ENCODE data around the gene ADSS1. TPM values are rescaled to one million over a fixed set of nuclear protein-coding genes. Genes with fewer than 3 reads are reported as not detected.

Gene ADSS1
- total and polyA plus RNA-seq, 8 donors, result 3.5 to 6.8 (median 5.5) TPM

GRCh38 chr14:104746071-104746545 is 22.1 kb downstream of the ADSS1 start:
- Histone ChIP-seq H3K36me3 (no peaks in the 10 kb centered on the region), H3K4me3 (no peak overlapping the region), H3K27me3 (no peaks in the 10 kb centered on the region), H3K4me1 (peaks cover 0 to 3% (median 0%) of the 10 kb centered on the region in 3 donors), H3K9me3 (no peaks in the 10 kb centered on the region), H3K27ac (no peak overlapping the region)
- no peak for TF ChIP-seq CTCF (IDR thresholded peaks at IDR 0.05)
- ATAC-seq, result no peak
- DNase-seq, result peak in 2 of 6 donors; percentile 17 to 41
- FAIRE-seq, result no peak
- intact Hi-C loops (cut with DNase I), result no loop called here
- 86 to 88% methylated on average over 13 of the region's 13 CpGs for WGBS, 2 donors

- Histone ChIP-seq H3K27ac (peak overlapping the region in 2 of 4 donors; percentile 33 to 37), H3K4me3 (no peak overlapping the region), H3K36me3 (no peaks in the 10 kb centered on the region), H3K9me3 (no peaks in the 10 kb centered on the region), H3K27me3 (no peaks in the 10 kb centered on the region), H3K4me1 (peaks cover 0 to 3% (median 0%) of the 10 kb centered on the region in 3 donors)
- WGBS, 2 donors, result 42 to 43% methylated on average over 7 of the region's 7 CpGs
- peak in 4 of 6 donors; percentile 46 to 65 (median 54) for DNase-seq
- ATAC-seq, result peak; percentile 62 to 86 (median 74)
- no peak for FAIRE-seq
- intact Hi-C loops (cut with DNase I), result no loop called here
- TF ChIP-seq CTCF (IDR thresholded peaks at IDR 0.05), result no peak
Measured at GRCh38 chr14:104746934-104747481, 23.0 kb downstream of the ADSS1 start.

- ATAC-seq (no peak), FAIRE-seq (no peak), DNase-seq (peak in 2 of 6 donors; percentile 14 to 32)
- no peak for TF ChIP-seq CTCF (IDR thresholded peaks at IDR 0.05)
- WGBS, 2 donors, result 89 to 92% methylated on average over 9 of the region's 9 CpGs
- H3K4me1 ChIP-seq, result peaks cover 0 to 3% (median 0%) of the 10 kb centered on the region in 3 donors
- intact Hi-C loops (cut with DNase I), result no loop called here
- no peak overlapping the region for H3K27ac ChIP-seq
- no peak overlapping the region for H3K4me3 ChIP-seq
- H3K36me3 ChIP-seq, result no peaks in the 10 kb centered on the region
- H3K9me3 ChIP-seq, result no peaks in the 10 kb centered on the region
- H3K27me3 ChIP-seq, result no peaks in the 10 kb centered on the region
Measured at GRCh38 chr14:104747876-104748275, 23.8 kb downstream of the ADSS1 start.

GRCh38 chr14:104749111-104749649 is 25.2 kb downstream of the ADSS1 start:
- intact Hi-C loops (cut with DNase I), result no loop called here
- FAIRE-seq (no peak), ATAC-seq (no peak), DNase-seq (peak in 2 of 6 donors; percentile 26 to 60)
- H3K27me3 ChIP-seq, result no peaks in the 10 kb centered on the region
- H3K4me3 ChIP-seq, result no peak overlapping the region
- H3K4me1 ChIP-seq, result peaks cover under 1 to 3% (median 2%) of the 10 kb centered on the region in 3 donors
- no peak overlapping the region for H3K27ac ChIP-seq
- TF ChIP-seq CTCF (IDR thresholded peaks at IDR 0.05), result no peak
- no peaks in the 10 kb centered on the region for H3K9me3 ChIP-seq
- no peaks in the 10 kb centered on the region for H3K36me3 ChIP-seq
- WGBS, 2 donors, result 79 to 80% methylated on average over 11 of the region's 11 CpGs
